WTC11 (cell line): ENCODE data around the gene SLC38A3.

Experiments used
- MAX ChIP-seq: sonication (generic); formaldehyde crosslinking; IDR thresholded peaks from 2 replicates; pipeline ENCODE4 v1.8.0; 2022; ENCODE audit warnings: mild to moderate bottlenecking, missing genetic modification reagents
- TF ChIP-seq, protein P1 (sequence below): fragments of 200-600 bp; IDR thresholded peaks from 2 replicates; pipeline ENCODE4 v1.8.0; 2022; ENCODE audit warnings: antibody characterized with exemption
- TF ChIP-seq, protein P2 (sequence below): sonication (generic); formaldehyde crosslinking; IDR thresholded peaks from 2 replicates; pipeline ENCODE4 v1.8.1; 2022; ENCODE audit warnings: mild to moderate bottlenecking, missing genetic modification reagents, moderate library complexity, borderline replicate concordance

- TF ChIP-seq, protein P1, sequence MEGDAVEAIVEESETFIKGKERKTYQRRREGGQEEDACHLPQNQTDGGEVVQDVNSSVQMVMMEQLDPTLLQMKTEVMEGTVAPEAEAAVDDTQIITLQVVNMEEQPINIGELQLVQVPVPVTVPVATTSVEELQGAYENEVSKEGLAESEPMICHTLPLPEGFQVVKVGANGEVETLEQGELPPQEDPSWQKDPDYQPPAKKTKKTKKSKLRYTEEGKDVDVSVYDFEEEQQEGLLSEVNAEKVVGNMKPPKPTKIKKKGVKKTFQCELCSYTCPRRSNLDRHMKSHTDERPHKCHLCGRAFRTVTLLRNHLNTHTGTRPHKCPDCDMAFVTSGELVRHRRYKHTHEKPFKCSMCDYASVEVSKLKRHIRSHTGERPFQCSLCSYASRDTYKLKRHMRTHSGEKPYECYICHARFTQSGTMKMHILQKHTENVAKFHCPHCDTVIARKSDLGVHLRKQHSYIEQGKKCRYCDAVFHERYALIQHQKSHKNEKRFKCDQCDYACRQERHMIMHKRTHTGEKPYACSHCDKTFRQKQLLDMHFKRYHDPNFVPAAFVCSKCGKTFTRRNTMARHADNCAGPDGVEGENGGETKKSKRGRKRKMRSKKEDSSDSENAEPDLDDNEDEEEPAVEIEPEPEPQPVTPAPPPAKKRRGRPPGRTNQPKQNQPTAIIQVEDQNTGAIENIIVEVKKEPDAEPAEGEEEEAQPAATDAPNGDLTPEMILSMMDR, result no peak
- TF ChIP-seq, protein P2, sequence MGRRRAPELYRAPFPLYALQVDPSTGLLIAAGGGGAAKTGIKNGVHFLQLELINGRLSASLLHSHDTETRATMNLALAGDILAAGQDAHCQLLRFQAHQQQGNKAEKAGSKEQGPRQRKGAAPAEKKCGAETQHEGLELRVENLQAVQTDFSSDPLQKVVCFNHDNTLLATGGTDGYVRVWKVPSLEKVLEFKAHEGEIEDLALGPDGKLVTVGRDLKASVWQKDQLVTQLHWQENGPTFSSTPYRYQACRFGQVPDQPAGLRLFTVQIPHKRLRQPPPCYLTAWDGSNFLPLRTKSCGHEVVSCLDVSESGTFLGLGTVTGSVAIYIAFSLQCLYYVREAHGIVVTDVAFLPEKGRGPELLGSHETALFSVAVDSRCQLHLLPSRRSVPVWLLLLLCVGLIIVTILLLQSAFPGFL (CRISPR knock-in tag), result no peak
- no peak for TF ChIP-seq MAX (CRISPR knock-in tag)
Measured at GRCh38 chr3:50215529-50215928, 10.5 kb downstream of the SLC38A3 start.
